Measurements from ENCODE around the gene CER1.

Gene CER1

GRCh38 chr9:14722391-14723035, at the start of gene CER1:
Gene CER1 (minus strand): TSS chr9:14722733. CDS start chr9:14722672, 61 bp downstream.
- no peak for DNase-seq (ENCODE audit: low spot score)

GRCh38 chr9:14770592-14770991, 48.1 kb upstream of the CER1 start:
- DNase-seq (ENCODE audit: low spot score): no peak

- no peak for DNase-seq (ENCODE audit: low spot score)
These were observed 46.7 kb upstream of the CER1 start for GRCh38 chr9:14769230-14769571.

- peak; percentile 46 for DNase-seq (ENCODE audit: low spot score)
These were observed 46.1 kb upstream of the CER1 start for GRCh38 chr9:14768405-14769229.

- no peak for DNase-seq (ENCODE audit: low spot score)
These were observed 43.8 kb upstream of the CER1 start for GRCh38 chr9:14766299-14766698.

- no peak for DNase-seq (ENCODE audit: low spot score)
These were observed 39.1 kb upstream of the CER1 start for GRCh38 chr9:14761584-14761983.

- no peak for DNase-seq (ENCODE audit: low spot score)
These were observed 37.5 kb upstream of the CER1 start for GRCh38 chr9:14760060-14760459.

- DNase-seq (ENCODE audit: low spot score): no peak
These were observed 33.8 kb upstream of the CER1 start for GRCh38 chr9:14756291-14756690.

- no peak for DNase-seq (ENCODE audit: low spot score)
These were observed 30.3 kb upstream of the CER1 start for GRCh38 chr9:14752871-14753270.

- DNase-seq (ENCODE audit: low spot score): no peak
These were observed 29.7 kb upstream of the CER1 start for GRCh38 chr9:14752271-14752670.

- DNase-seq (ENCODE audit: low spot score): no peak
These were observed 28.3 kb upstream of the CER1 start for GRCh38 chr9:14750821-14751220.

- DNase-seq (ENCODE audit: low spot score): no peak
These were observed 27.2 kb upstream of the CER1 start for GRCh38 chr9:14749741-14750211.

- DNase-seq (ENCODE audit: low spot score): no peak
These were observed 25.8 kb upstream of the CER1 start for GRCh38 chr9:14748373-14748772.

GRCh38 chr9:14747111-14747510, 24.6 kb upstream of the CER1 start:
- no peak for DNase-seq (ENCODE audit: low spot score)

GRCh38 chr9:14746626-14747025, 24.1 kb upstream of the CER1 start:
- DNase-seq (ENCODE audit: low spot score): no peak

- no peak for DNase-seq (ENCODE audit: low spot score)
These were observed 22.2 kb upstream of the CER1 start for GRCh38 chr9:14744768-14745167.

- DNase-seq (ENCODE audit: low spot score): no peak
These were observed 18.8 kb upstream of the CER1 start for GRCh38 chr9:14741369-14741768.

- DNase-seq (ENCODE audit: low spot score): no peak
These were observed 10.6 kb upstream of the CER1 start for GRCh38 chr9:14733133-14733532.

- no peak for DNase-seq (ENCODE audit: low spot score)
These were observed 8.9 kb upstream of the CER1 start for GRCh38 chr9:14731294-14731981.

- DNase-seq (ENCODE audit: low spot score): no peak
These were observed 7.9 kb upstream of the CER1 start for GRCh38 chr9:14730461-14730898.

GRCh38 chr9:14723301-14723700, 768 bp upstream of the CER1 start:
- DNase-seq (ENCODE audit: low spot score): no peak

- DNase-seq (ENCODE audit: low spot score): no peak
These were observed 3.2 kb downstream of the CER1 start for GRCh38 chr9:14719231-14719923.
